Activated T-cell treated with anti-CD3 and anti-CD28 coated beads, Interleukin-2, amount 50 U/mL, for 4 hours (primary cell): ENCODE measurements around the gene TBC1D8. TPM values are rescaled to one million over a fixed set of nuclear protein-coding genes. Genes with fewer than 3 reads are reported as not detected.

Experiments used
- ATAC-seq, 2 donors: fragments of 200-7000 bp; cut with Tn5 transposase; one replicate each; pipeline ENCODE4 v1.10.0; 2021
- DNase-seq: peaks from one replicate; pipeline ENCODE4 v3.0.0-alpha.2; 2020
- H3K27me3 Mint-ChIP-seq: one replicate; pipeline ENCODE4 v1.8.0; 2021; ENCODE audit warnings: low read depth, mixed read lengths
- H3K36me3 Mint-ChIP-seq: one replicate; pipeline ENCODE4 v1.8.0; 2022; ENCODE audit warnings: mixed read lengths; ENCODE audit not compliant: insufficient read depth
- H3K4me1 Mint-ChIP-seq: one replicate; pipeline ENCODE4 v1.8.0; 2021; ENCODE audit warnings: low read depth, mixed read lengths
- H3K4me3 Mint-ChIP-seq: one replicate; pipeline ENCODE4 v1.8.0; 2021; ENCODE audit warnings: mild to moderate bottlenecking, moderate library complexity, mixed read lengths
- H3K9me3 Mint-ChIP-seq: one replicate; pipeline ENCODE4 v1.8.0; 2021; ENCODE audit warnings: mixed read lengths
- total RNA-seq, 3 donors: library from RNA; stranded (reverse); gene quantifications; one replicate each; pipeline ENCODE4 v1.2.1, GENCODE V29; 2021

TBC1D8 gene
- total RNA-seq, 3 donors from 2014 or later = 0.58 to 1.1 (median 0.68) TPM

GRCh38 chr2:101014264-101014857, 136.8 kb downstream of the TBC1D8 start:
- no peak for ATAC-seq
- Mint-ChIP-seq H3K9me3 (no peaks in the 10 kb centered on the region), H3K36me3 (peaks cover 33% of the 10 kb centered on the region)

DNA sequence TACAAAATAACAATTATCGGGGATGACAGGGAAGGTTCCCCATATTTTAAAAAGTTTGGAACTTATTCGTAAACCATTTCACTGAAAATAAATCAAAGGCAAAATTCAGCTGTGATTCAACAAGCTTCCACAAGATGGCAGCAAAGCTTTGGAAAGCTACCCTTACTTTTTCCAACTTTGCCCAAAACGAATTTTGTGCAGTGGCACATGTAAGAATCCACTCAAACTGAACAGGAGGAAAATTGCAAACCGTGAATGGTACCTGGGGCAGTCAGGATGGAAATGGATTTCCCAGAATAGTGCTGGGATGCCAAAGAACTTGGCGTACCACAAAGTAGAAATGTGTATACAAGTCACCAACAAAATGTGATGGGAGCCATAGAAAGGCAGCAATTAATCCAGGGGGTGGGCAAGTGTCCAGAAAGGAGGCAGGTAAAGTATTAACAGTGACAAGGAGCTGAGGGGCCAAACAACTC, 138.4 kb downstream of the TBC1D8 start:
- Mint-ChIP-seq H3K36me3 (peaks cover 39% of the 10 kb centered on the region), H3K4me3 (no peak overlapping the region), H3K27me3 (no peaks in the 10 kb centered on the region), H3K4me1 (peaks cover 18% of the 10 kb centered on the region), H3K9me3 (no peaks in the 10 kb centered on the region)
- no peak for ATAC-seq
- DNase-seq = no peak

More at GRCh38 chr2:101014264-101014857, 136.8 kb downstream of the TBC1D8 start:
- no peak for DNase-seq
- peaks cover 14% of the 10 kb centered on the region for H3K4me1 Mint-ChIP-seq
- H3K4me3 Mint-ChIP-seq = no peak overlapping the region
- no peaks in the 10 kb centered on the region for H3K27me3 Mint-ChIP-seq

- DNase-seq (no peak), ATAC-seq (peak; percentile 41 to 47)
- H3K36me3 Mint-ChIP-seq = peaks cover 44% of the 10 kb centered on the region
- no peaks in the 10 kb centered on the region for H3K9me3 Mint-ChIP-seq
- H3K4me3 Mint-ChIP-seq = no peak overlapping the region
- no peaks in the 10 kb centered on the region for H3K27me3 Mint-ChIP-seq
- H3K4me1 Mint-ChIP-seq = peaks cover 23% of the 10 kb centered on the region
Measured at GRCh38 chr2:101012054-101012705, 139.0 kb downstream of the TBC1D8 start.

DNA sequence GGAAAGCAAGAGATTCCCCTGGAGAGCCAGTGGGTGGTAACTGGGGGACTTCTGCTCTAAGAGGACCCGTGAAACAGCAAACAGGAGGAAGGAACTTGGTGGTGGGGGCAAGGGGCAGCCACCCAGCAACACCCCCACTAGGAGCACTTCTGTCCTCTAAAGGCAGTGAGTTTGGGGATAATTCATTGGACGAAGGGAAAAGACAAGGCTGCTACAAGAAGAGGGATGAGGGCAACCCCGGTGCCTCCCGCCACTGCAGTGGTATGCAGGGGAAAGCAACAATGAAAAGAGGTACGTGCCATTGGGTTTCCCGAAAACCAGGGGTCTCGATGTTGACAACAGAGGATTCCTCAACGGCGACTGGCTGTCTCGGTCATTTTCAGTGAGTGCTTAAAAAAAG, 140.0 kb downstream of the TBC1D8 start:
- ATAC-seq = no peak
- H3K27me3 Mint-ChIP-seq = no peaks in the 10 kb centered on the region
- H3K4me1 Mint-ChIP-seq = peaks cover 25% of the 10 kb centered on the region
- H3K36me3 Mint-ChIP-seq = peaks cover 54% of the 10 kb centered on the region
- H3K4me3 Mint-ChIP-seq = no peak overlapping the region
- no peaks in the 10 kb centered on the region for H3K9me3 Mint-ChIP-seq
- no peak for DNase-seq

DNA sequence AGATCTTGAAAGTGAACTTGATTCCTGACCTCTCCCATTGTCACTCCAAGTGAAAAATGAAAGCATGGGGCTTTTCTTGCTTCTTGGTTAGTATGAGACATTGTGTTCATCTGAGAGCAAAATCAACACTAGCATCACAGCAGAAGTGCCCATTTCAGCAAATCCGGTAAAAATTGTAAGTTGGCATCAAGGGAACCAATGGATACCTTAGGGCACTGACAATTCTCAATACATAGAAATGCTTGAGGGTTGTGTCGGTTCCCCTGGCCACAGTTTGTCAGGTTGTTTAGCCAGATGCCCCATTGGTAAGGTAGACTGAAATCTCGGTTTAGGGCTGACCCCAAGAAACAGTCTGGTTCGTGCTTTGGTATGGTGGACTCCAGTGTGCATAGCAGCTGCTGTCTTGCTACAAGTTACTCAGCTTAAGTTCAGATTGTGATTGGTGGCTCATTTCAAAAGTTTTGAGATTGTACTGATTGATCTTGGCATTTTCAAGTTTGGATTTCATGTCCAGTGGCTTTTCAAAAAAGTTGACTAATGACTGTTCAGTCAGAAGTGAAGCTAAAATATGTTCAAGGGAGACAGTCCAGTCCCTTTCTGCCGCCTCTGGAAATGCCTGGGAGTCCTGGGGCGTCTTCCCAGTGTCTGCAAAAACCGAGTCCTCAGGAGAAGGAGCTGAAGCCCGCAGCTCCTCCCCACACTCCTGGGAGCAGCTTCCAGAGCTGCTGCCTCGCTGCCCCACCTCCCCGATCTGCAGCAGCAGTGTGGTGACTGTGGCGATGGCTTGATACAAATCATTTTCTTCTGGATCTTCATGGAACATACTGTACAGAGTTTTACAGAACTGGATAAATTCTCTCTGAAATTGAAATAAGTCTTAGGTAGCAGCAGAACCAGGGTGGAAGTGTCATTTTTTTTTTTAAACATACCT, 143.5 kb downstream of the TBC1D8 start:
- Mint-ChIP-seq H3K4me3 (peak overlapping the region; percentile 17), H3K27me3 (no peaks in the 10 kb centered on the region), H3K4me1 (peaks cover 52% of the 10 kb centered on the region), H3K9me3 (no peaks in the 10 kb centered on the region), H3K36me3 (peaks cover 75% of the 10 kb centered on the region)
- ATAC-seq = peak in 1 of 2 donors; percentile 16
- DNase-seq = no peak

GRCh38 chr2:101006065-101006715, 145.0 kb downstream of the TBC1D8 start:
- peak overlapping the region; percentile 98 for H3K4me3 Mint-ChIP-seq
- H3K27me3 Mint-ChIP-seq = no peaks in the 10 kb centered on the region
- DNase-seq (no peak), ATAC-seq (no peak)
- H3K36me3 Mint-ChIP-seq = peaks cover 66% of the 10 kb centered on the region
- H3K4me1 Mint-ChIP-seq = peaks cover 49% of the 10 kb centered on the region
- no peaks in the 10 kb centered on the region for H3K9me3 Mint-ChIP-seq

DNA sequence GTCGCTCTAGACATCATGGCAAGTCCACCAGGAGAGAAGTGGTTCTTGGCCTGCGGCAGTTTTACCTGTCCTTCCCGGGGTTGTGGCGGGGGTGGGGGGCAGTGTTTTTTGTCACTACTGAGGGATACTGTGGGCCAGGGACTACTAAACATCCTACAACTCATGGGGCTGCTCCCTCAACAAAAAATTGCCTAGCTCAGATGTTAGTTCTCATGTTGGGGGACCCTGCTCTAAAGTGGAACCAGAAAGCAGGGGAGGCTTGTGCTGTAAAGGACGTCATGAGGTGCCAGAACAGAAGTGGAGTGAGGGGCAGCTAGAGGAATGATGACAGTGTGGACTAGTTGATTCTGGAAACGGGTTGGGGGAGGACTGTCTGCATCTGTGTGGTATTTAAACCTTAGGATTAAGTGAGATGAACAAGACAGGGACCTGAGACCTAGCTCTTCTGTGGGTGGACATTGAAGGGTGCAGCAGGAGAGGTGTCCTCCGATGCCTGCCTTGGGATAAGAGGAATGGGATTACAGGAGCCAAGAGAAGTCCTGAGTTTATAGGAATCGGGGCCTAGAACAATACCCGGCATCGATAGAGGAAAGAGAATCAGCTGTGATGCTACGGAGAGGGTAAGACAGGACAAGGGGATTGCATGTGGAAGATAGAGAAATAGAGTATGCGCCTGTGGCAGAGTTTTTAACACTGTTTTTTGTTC, 146.4 kb downstream of the TBC1D8 start:
- DNase-seq (no peak), ATAC-seq (no peak)
- Mint-ChIP-seq H3K27me3 (no peaks in the 10 kb centered on the region), H3K4me3 (peak overlapping the region; percentile 98), H3K4me1 (peaks cover 50% of the 10 kb centered on the region), H3K36me3 (peaks cover 62% of the 10 kb centered on the region), H3K9me3 (no peaks in the 10 kb centered on the region)

DNA sequence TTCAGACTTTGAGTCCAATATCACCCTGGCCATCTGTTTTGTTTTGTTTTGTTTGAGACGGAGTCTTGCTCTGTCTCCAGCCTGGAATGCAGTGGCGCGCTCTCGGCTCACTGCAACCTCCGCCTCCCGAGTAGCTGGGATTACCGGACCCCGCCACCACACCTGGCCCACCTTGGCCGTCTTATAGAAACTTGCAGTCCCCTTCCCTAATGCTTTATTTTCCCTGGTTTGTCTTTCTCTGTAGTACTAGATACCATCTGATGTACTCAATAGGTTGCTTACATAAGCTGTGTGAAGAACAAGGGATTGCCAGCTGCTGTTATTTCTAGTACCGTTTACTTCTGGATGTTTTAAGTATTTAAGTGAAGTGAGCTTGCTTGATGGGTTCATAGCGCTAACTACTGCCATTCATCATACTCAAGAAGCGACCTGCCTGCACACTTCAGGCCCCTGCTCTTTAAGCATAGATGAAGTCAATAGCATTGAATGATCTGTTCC, 147.9 kb downstream of the TBC1D8 start:
- Mint-ChIP-seq H3K9me3 (no peaks in the 10 kb centered on the region), H3K27me3 (no peaks in the 10 kb centered on the region), H3K36me3 (peaks cover 57% of the 10 kb centered on the region), H3K4me1 (peaks cover 50% of the 10 kb centered on the region), H3K4me3 (peak overlapping the region; percentile 98)
- no peak for ATAC-seq
- DNase-seq = no peak

DNA sequence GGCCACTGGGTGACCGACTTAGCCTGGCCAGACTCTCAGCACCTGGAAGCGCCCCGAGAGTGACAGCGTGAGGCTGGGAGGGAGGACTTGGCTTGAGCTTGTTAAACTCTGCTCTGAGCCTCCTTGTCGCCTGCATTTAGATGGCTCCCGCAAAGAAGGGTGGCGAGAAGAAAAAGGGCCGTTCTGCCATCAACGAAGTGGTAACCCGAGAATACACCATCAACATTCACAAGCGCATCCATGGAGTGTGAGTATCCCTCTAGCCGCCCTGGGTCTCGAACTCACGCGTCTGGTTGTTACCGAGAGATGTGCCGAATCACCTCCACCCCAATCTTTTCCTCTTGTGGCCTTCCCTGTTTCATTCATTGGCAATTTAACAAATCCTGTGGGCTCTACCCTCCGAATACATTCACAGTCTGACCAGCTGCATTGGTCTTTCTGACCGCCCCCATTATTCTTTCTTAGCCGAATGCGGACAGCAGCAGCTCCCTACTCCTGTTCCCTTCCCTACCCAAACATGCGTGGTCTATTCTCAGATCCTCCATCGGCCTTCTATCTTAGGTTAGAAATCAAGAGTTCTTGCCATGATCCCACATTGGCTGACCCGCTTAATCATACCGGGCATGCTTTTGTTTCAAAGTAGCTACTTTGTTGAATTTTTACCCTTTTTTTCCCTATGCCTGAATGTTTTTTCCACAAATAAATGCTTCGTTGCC, 148.5 kb downstream of the TBC1D8 start:
- DNase-seq (no peak), ATAC-seq (peak; percentile 14 to 15)
- Mint-ChIP-seq H3K27me3 (no peaks in the 10 kb centered on the region), H3K4me1 (peaks cover 46% of the 10 kb centered on the region), H3K4me3 (peak overlapping the region; percentile 98), H3K36me3 (peaks cover 52% of the 10 kb centered on the region), H3K9me3 (no peaks in the 10 kb centered on the region)

GRCh38 chr2:101001691-101002561, 149.3 kb downstream of the TBC1D8 start, which contains the start of gene RPL31:
TSS of gene RPL31 (plus strand) at chr2:101002289. CDS start at chr2:101002702, 413 bp downstream.
- Mint-ChIP-seq H3K4me3 (peak within 1 kb of the TSS; percentile 98), H3K4me1 (peaks cover 41% of the 10 kb centered on the region), H3K36me3 (peaks cover 45% of the 10 kb centered on the region), H3K27me3 (no peaks in the 10 kb centered on the region), H3K9me3 (no peaks in the 10 kb centered on the region)
- peak; percentile 87 to 92 for ATAC-seq
- DNase-seq = peak; percentile 94

- Mint-ChIP-seq H3K36me3 (peaks cover 26% of the 10 kb centered on the region), H3K4me1 (peaks cover 27% of the 10 kb centered on the region), H3K9me3 (no peaks in the 10 kb centered on the region), H3K27me3 (no peaks in the 10 kb centered on the region), H3K4me3 (no peak overlapping the region)
- ATAC-seq (no peak), DNase-seq (no peak)
Measured at GRCh38 chr2:100999995-101000394, 151.2 kb downstream of the TBC1D8 start.

- Mint-ChIP-seq H3K4me3 (no peak overlapping the region), H3K4me1 (peaks cover 9% of the 10 kb centered on the region), H3K27me3 (no peaks in the 10 kb centered on the region), H3K36me3 (peaks cover 8% of the 10 kb centered on the region), H3K9me3 (no peaks in the 10 kb centered on the region)
- DNase-seq (no peak), ATAC-seq (no peak)
Measured at GRCh38 chr2:100998235-100998573, 153.0 kb downstream of the TBC1D8 start.
